Right lobe of liver (tissue), 6 donors: ENCODE data around the gene ADAM10. TPM values are rescaled to one million over a fixed set of nuclear protein-coding genes. Genes with fewer than 3 reads are reported as not detected.

Experiments
- ATAC-seq, 4 donors: fragments of 200-7000 bp; cut with Tn5 transposase; one replicate each; pipeline ENCODE4 v1.9.1; 2020; ENCODE audit warnings: mild to moderate bottlenecking in 4 of 4, moderate library complexity in 4 of 4
- DNase-seq, 3 donors: peaks; one replicate each; pipeline ENCODE4 v3.0.0-alpha.2; 2020
- H3K27ac ChIP-seq, 3 donors: fragments of 200-600 bp; one replicate each; pipeline ENCODE4 v1.8.0; 2022
- H3K27me3 ChIP-seq, 2 donors: fragments of 200-600 bp; one replicate each; pipeline ENCODE4 v1.8.0; 2022
- H3K36me3 ChIP-seq, 4 donors: fragments of 200-600 bp; sonication (generic) in 1 of 4; one replicate each; pipeline versions ENCODE4 v1.5.1 to v1.8.0; 2017 to 2022; ENCODE audit warnings: control low read depth in 1 of 4
- H3K4me1 ChIP-seq, 4 donors: fragments of 200-600 bp; sonication (generic) in 1 of 4; one replicate each; pipeline versions ENCODE4 v1.5.1 to v1.8.0; 2017 to 2022; ENCODE audit warnings: control low read depth in 1 of 4
- H3K4me3 ChIP-seq, 3 donors: fragments of 200-600 bp; one replicate each; pipeline ENCODE4 v1.8.0; 2022
- H3K9me3 ChIP-seq, 4 donors: fragments of 200-600 bp; sonication (generic) in 1 of 4; one replicate each; pipeline versions ENCODE4 v1.5.1 to v1.8.0; 2017 to 2022; ENCODE audit warnings: control low read depth in 1 of 4
- POLR2A ChIP-seq: fragments of 450-650 bp; IDR thresholded peaks from one replicate; pipeline ENCODE4 v1.6.1; 2017; ENCODE audit warnings: antibody characterized with exemption, mild to moderate bottlenecking
- WGBS: methylation state at CpG from one replicate; pipeline ENCODE4 v1.1.6; 2018; ENCODE audit warnings: low coverage, low lambda C conversion rate; ENCODE audit not compliant: insufficient coverage; ENCODE audit errors: missing lambda C conversion rate; 5-methylcytosine and 5-hydroxymethylcytosine counted together
- intact Hi-C, 2 donors: fragments of 100-400 bp; cut with DNase I; formaldehyde crosslinking; loops; one replicate each; pipeline versions ENCODE4 v1.11.2 to v1.14.1; 2022
- total RNA-seq, 6 experiments: library from RNA; depleted of rRNA in 2 of 6; stranded (reverse); fragments of >200 nt in 2 of 6; fragmentation: NEBNext Ultra II Directional in 3 of 6; extraction: Animal tissue kit (Norgen Biotek cat#: 25700) in 3 of 6; gene quantifications; one replicate each; pipeline versions ENCODE4 v1.1.0 to v1.2.4, GENCODE V29; 2016 to 2023
- TF ChIP-seq, protein P1 (sequence below), 4 donors: fragments of 200-600 bp in 3 of 4; fragments of 450-650 bp in 1 of 4; IDR thresholded peaks; one replicate each; pipeline versions ENCODE4 v1.5.1 to v1.8.0; 2016 to 2022; ENCODE audit warnings: antibody characterized with exemption in 4 of 4, mild to moderate bottlenecking in 2 of 4
- donor health status: DM: no; HTN: yes; CAD: no.
- donor health status: DM: no; HTN: no; CAD: no.
- donor health status: DM: no; HTN: no; CAD: no.
- donor health status: DM: no; HTN: yes; CAD: no.
- donor health status: DM: no; HTN: yes; CAD: no.

ADAM10 gene
- total RNA-seq, 6 experiments from 2014 or later = 24.1 to 78.1 (median 43.3) TPM

DNA sequence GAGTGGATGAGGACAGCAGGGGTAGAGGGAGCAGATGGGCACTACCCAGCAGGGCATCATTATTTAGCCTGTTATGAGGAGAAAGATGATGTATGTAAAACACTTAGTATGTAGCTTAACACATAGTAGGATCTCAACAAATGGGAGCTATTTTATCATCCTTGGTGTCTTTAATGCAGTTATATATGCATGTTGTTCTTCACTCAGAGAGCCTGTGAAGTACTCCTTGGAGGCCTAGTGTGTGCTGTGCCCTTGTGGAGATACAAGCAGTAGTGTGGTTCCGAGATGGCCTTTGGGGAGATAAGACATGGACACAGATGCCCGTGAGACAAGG lies 193.5 kb downstream of the ADAM10 start:
- Histone ChIP-seq H3K27ac (no peak overlapping the region), H3K27me3 (no peaks in the 10 kb centered on the region), H3K4me1 (peaks cover 0 to 5% (median 0%) of the 10 kb centered on the region in 4 donors), H3K9me3 (no peaks in the 10 kb centered on the region), H3K4me3 (no peak overlapping the region), H3K36me3 (no peaks in the 10 kb centered on the region)
- TF ChIP-seq, protein P1, sequence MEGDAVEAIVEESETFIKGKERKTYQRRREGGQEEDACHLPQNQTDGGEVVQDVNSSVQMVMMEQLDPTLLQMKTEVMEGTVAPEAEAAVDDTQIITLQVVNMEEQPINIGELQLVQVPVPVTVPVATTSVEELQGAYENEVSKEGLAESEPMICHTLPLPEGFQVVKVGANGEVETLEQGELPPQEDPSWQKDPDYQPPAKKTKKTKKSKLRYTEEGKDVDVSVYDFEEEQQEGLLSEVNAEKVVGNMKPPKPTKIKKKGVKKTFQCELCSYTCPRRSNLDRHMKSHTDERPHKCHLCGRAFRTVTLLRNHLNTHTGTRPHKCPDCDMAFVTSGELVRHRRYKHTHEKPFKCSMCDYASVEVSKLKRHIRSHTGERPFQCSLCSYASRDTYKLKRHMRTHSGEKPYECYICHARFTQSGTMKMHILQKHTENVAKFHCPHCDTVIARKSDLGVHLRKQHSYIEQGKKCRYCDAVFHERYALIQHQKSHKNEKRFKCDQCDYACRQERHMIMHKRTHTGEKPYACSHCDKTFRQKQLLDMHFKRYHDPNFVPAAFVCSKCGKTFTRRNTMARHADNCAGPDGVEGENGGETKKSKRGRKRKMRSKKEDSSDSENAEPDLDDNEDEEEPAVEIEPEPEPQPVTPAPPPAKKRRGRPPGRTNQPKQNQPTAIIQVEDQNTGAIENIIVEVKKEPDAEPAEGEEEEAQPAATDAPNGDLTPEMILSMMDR (IDR thresholded peaks at IDR 0.05) = no peak
- no peak for TF ChIP-seq POLR2A
- whole genome bisulfite sequencing = 79% methylated on average over 2 of the region's 2 CpGs
- peak in 1 of 3 donors; percentile 11 for DNase-seq
- intact Hi-C loops = no loop called here
- no peak for ATAC-seq

DNA sequence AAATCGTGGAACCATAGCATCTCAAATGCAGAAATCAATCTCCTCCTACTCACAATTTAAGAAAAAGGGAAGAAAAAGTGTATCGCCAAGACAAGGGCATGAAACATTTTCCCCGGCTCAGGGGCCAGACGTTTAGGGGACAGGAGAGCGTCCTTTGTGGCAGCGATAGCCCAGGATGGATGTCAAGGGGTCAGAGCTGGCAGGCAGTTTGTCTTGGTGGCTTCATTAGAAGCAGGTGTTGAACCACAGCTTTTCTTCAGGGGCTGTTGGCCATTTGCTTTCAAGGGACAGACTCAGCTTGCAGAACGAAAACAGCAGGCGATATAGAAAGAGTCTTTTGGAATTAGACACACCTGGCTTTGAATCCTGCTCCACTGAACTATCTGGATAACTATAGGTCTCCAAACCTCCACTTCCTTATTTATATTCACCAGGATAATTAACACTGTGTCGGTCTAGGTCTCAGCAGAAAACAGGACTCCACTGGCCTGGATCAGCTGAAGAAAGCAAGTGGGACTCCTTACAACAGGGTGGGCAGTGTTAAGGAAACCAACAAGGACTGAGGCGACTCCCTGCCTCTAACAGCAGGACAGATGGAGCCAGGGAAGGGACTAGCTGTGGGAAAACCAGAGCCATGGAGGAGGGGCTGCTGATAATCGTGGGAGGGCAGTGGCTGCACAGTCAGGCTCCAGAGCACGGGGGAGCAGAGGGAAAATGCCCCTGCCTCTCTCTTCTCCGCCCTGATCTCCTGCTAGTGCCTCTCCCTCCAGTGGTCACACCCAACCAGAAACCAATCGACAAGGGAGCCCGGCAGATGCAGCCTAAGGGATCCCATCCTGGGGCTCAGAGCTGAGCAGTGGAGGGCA lies 194.1 kb downstream of the ADAM10 start:
- intact Hi-C loops = no loop called here
- DNase-seq (peak in 1 of 3 donors; percentile 34), ATAC-seq (peak in 2 of 4 donors; percentile 5 to 8)
- no peak for TF ChIP-seq POLR2A
- TF ChIP-seq, protein P1 (IDR thresholded peaks at IDR 0.05) = no peak
- Histone ChIP-seq H3K4me3 (no peak overlapping the region), H3K27me3 (no peaks in the 10 kb centered on the region), H3K27ac (no peak overlapping the region), H3K4me1 (peaks cover 0 to 5% (median 0%) of the 10 kb centered on the region in 4 donors), H3K36me3 (peaks cover 0 to 1% (median 0%) of the 10 kb centered on the region in 4 donors), H3K9me3 (no peaks in the 10 kb centered on the region)
- 68% methylated on average over 10 of the region's 15 CpGs for WGBS

DNA sequence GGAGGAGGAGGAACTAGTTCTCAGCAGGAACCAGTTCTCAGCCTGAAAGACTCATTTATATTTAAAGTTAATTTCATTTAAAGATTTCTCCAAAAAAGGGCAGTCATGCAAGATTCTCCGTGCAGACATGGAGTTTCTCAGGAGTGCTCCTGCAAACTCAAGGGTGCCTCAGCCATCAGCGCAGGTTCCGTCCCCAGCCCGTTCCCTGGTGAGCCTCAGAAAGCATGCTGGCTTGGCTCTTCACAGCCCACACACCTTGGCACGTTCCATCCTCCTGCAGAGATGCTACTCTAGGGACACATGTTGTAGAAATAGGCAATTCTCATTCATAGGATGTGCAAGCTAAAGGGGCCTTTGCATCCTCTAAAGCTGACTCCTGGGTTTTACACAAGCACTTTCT lies 194.7 kb downstream of the ADAM10 start:
- Histone ChIP-seq H3K4me3 (no peak overlapping the region), H3K4me1 (peaks cover 0 to 5% (median 0%) of the 10 kb centered on the region in 4 donors), H3K27me3 (no peaks in the 10 kb centered on the region), H3K9me3 (no peaks in the 10 kb centered on the region), H3K36me3 (peaks cover 0 to 7% (median 0%) of the 10 kb centered on the region in 4 donors), H3K27ac (no peak overlapping the region)
- intact Hi-C loops = no loop called here
- no peak for TF ChIP-seq POLR2A
- TF ChIP-seq, protein P1 (IDR thresholded peaks at IDR 0.05) = no peak
- no peak for ATAC-seq
- no peak for DNase-seq
- 58% methylated on average over 2 of the region's 5 CpGs for WGBS

DNA sequence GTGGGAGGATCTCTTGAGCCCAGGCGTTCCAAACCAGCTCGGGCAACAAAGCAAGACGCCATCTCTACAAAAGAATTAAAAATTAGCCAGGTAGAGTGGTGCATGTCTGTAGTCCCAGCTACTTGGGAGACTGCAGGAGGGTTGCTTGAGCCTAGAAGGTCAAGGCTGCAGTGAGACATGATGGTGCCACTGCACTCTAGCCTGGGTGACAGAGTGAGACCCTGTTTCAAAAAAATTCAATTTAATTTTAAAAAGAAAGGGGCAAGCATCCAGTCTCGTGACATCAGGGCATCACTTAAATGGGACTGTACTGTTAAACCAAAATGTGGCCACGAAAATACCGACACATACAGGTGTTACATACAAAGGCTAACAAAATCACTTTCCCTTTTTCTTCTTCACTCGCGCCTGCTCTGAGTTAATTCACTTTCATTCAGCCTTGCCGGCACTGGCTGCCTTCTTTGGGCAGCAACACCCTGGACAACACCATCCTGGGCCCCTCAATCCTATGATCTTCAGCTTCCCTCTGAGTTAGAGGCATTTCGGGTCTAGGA lies 196.1 kb downstream of the ADAM10 start:
- no peak overlapping the region for H3K4me3 ChIP-seq
- peaks cover 0 to 7% (median 0%) of the 10 kb centered on the region in 4 donors for H3K36me3 ChIP-seq
- H3K4me1 ChIP-seq = peaks cover 0 to 3% (median 0%) of the 10 kb centered on the region in 4 donors
- TF ChIP-seq POLR2A = no peak
- TF ChIP-seq, protein P1 (IDR thresholded peaks at IDR 0.05) = no peak
- ATAC-seq (no peak), DNase-seq (peak in 1 of 3 donors; percentile 12)
- 89% methylated on average over 8 of the region's 10 CpGs for WGBS
- intact Hi-C loops = no loop called here
- no peaks in the 10 kb centered on the region for H3K27me3 ChIP-seq
- no peak overlapping the region for H3K27ac ChIP-seq
- no peaks in the 10 kb centered on the region for H3K9me3 ChIP-seq
